Caco-2 (cell line): ENCODE measurements around the gene RELCH. TPM values are rescaled to one million over a fixed set of nuclear protein-coding genes. Genes with fewer than 3 reads are reported as not detected.

Experiments
- BruUV-seq: library from RNA; stranded (reverse); fragments of 400-500 nt; replicated peaks from 2 replicates; lab custom pipeline; 2021; lab: Mats Ljungman, UMichigan
- CTCF ChIA-PET: fragments of 300-600 bp; sonication (Branson Sonifier 250); formaldehyde crosslinking; loops from one replicate; lab custom pipeline; 2022; ENCODE audit warnings: antibody characterized with exemption; lab: Charles Lee
- POLR2A ChIA-PET: fragments of 300-600 bp; sonication (Branson Sonifier 250); formaldehyde crosslinking; loops from one replicate; lab custom pipeline; 2022; ENCODE audit warnings: antibody characterized with exemption; lab: Charles Lee
- DNase-seq, 2 experiments: peaks; one replicate each; pipeline versions ENCODE4 v3.0.0 to v3.0.0-alpha.2; 2020 to 2022
- H3K27me3 ChIP-seq: replicated peaks from 2 replicates; pipeline ENCODE4 v1.6.0; 2011; ENCODE audit warnings: low read length; ENCODE audit not compliant: control insufficient read depth, insufficient read depth
- H3K36me3 ChIP-seq: 2 replicates; pipeline ENCODE4 v1.5.1; 2011; ENCODE audit warnings: low read length; ENCODE audit not compliant: control insufficient read depth, insufficient read depth
- H3K4me1 ChIP-seq: fragments of 250-450 bp; sonication (Bioruptor Pico); 2 replicates; pipeline ENCODE4 v1.5.1; 2020; ENCODE audit warnings: mild to moderate bottlenecking
- H3K4me3 ChIP-seq: 2 replicates; pipeline ENCODE4 v1.5.1; 2011; ENCODE audit warnings: low read depth, mild to moderate bottlenecking, control low read depth, low read length
- H3K9me3 ChIP-seq: fragments of 250-450 bp; sonication (Bioruptor Pico); 2 replicates; pipeline ENCODE4 v1.5.1; 2020; ENCODE audit warnings: mild to moderate bottlenecking, moderate library complexity
- H3K27ac Mint-ChIP-seq: one replicate; pipeline ENCODE4 v1.8.0; 2022; ENCODE audit warnings: mixed read lengths; ENCODE audit not compliant: unreplicated experiment
- H3K27me3 Mint-ChIP-seq: one replicate; pipeline ENCODE4 v1.8.0; 2022; ENCODE audit warnings: mixed read lengths; ENCODE audit not compliant: insufficient read depth, unreplicated experiment
- H3K36me3 Mint-ChIP-seq: one replicate; pipeline ENCODE4 v1.8.0; 2022; ENCODE audit warnings: mild to moderate bottlenecking, mixed read lengths; ENCODE audit not compliant: insufficient read depth, unreplicated experiment
- H3K4me1 Mint-ChIP-seq: one replicate; pipeline ENCODE4 v1.8.0; 2022; ENCODE audit warnings: low read depth, mixed read lengths; ENCODE audit not compliant: unreplicated experiment
- H3K4me3 Mint-ChIP-seq: one replicate; pipeline ENCODE4 v1.8.0; 2022; ENCODE audit warnings: mild to moderate bottlenecking, moderate library complexity, mixed read lengths; ENCODE audit not compliant: unreplicated experiment
- H3K9me3 Mint-ChIP-seq: one replicate; pipeline ENCODE4 v1.8.0; 2022; ENCODE audit warnings: mixed read lengths; ENCODE audit not compliant: unreplicated experiment
- intact Hi-C: fragments of 100-400 bp; cut with micrococcal nuclease; formaldehyde crosslinking; loops from one replicate; pipeline ENCODE4 v1.10.0; 2022; ENCODE audit not compliant: unreplicated experiment
- total RNA-seq: library from RNA; stranded (reverse); gene quantifications from 2 replicates; pipeline ENCODE4 v1.2.3, GENCODE V29; 2022
- TF ChIP-seq, protein P1 (sequence below), 2 experiments: fragments of 200-600 bp in 1 of 2; IDR thresholded peaks; 1 replicate in 1 of 2; 2 replicates in 1 of 2; pipeline versions ENCODE4 v1.5.1 to v1.8.0; 2011 to 2022; ENCODE audit warnings: antibody characterized with exemption in 1 of 2, control low read depth in 1 of 2, inconsistent platforms in 1 of 2, low read depth in 1 of 2, low read length in 1 of 2, mild to moderate bottlenecking in 1 of 2, moderate library complexity in 1 of 2; ENCODE audit not compliant: insufficient read depth in 1 of 2, severe bottlenecking in 1 of 2, unreplicated experiment in 1 of 2

RELCH gene
- total RNA-seq, 1 experiment from 2014 or later: 16.8 TPM

DNA sequence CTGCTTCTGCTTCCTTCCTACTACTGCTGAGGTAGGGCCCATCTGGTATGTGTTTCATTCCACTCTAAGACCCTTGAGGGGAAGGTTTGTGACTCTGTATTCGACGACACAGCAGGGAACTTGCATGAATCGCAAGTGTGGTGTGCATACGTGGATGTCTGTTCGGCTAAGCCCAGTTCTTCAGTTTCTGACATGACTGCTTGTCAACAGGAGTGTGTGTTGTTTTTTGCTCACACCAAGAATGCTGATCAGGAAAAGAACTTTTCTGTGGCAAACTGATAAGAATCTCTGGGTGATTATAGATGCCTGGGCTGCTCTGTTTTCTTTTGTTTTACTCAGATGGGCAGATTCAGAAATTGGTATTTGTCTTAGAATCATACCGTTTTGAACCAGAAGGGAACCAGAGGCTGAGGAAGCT lies 160.0 kb downstream of the RELCH start:
- Histone ChIP-seq H3K4me1 (no peaks in the 10 kb centered on the region), H3K27me3 (no peaks in the 10 kb centered on the region), H3K36me3 (no peaks in the 10 kb centered on the region), H3K9me3 (no peaks in the 10 kb centered on the region), H3K4me3 (no peak overlapping the region)
- intact Hi-C loops: no loop called here
- H3K4me3 Mint-ChIP-seq: no peak overlapping the region
- ChIA-PET POLR2A (no interaction called here), CTCF (no interaction called here)
- BruUV-seq: no TSS peak
- H3K9me3 Mint-ChIP-seq: no peaks in the 10 kb centered on the region
- DNase-seq: no peak
- H3K27me3 Mint-ChIP-seq: no peaks in the 10 kb centered on the region
- H3K27ac Mint-ChIP-seq: no peak overlapping the region
- TF ChIP-seq, protein P1, sequence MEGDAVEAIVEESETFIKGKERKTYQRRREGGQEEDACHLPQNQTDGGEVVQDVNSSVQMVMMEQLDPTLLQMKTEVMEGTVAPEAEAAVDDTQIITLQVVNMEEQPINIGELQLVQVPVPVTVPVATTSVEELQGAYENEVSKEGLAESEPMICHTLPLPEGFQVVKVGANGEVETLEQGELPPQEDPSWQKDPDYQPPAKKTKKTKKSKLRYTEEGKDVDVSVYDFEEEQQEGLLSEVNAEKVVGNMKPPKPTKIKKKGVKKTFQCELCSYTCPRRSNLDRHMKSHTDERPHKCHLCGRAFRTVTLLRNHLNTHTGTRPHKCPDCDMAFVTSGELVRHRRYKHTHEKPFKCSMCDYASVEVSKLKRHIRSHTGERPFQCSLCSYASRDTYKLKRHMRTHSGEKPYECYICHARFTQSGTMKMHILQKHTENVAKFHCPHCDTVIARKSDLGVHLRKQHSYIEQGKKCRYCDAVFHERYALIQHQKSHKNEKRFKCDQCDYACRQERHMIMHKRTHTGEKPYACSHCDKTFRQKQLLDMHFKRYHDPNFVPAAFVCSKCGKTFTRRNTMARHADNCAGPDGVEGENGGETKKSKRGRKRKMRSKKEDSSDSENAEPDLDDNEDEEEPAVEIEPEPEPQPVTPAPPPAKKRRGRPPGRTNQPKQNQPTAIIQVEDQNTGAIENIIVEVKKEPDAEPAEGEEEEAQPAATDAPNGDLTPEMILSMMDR (IDR thresholded peaks at IDR 0.05; ENCODE audit: insufficient read depth in 1 of 2, low read depth in 1 of 2, low read length in 1 of 2, severe bottlenecking in 1 of 2, unreplicated experiment in 1 of 2): no peak
- no peaks in the 10 kb centered on the region for H3K4me1 Mint-ChIP-seq
- no peaks in the 10 kb centered on the region for H3K36me3 Mint-ChIP-seq

DNA sequence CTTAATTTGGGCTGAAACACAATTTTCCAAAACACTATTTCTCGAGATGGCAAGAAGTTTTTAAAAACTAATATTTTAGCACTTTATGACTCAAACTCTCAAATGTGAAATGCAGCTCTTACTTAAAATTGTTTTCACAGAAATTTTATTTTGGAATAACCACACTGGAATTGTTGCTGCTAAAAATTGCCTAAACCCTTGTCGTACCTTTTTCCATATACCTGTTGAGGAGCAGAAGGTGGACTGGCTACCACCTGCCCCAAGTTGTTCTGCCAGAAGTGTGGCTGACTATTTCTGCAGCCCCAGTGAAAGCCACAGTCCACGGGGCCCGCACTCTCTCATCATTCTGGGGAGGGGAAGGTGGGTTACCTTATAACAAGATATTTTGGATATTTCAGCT lies 161.4 kb downstream of the RELCH start:
- Histone ChIP-seq H3K9me3 (no peaks in the 10 kb centered on the region), H3K4me3 (no peak overlapping the region), H3K4me1 (no peaks in the 10 kb centered on the region), H3K27me3 (no peaks in the 10 kb centered on the region), H3K36me3 (no peaks in the 10 kb centered on the region)
- H3K27me3 Mint-ChIP-seq: no peaks in the 10 kb centered on the region
- CTCF ChIA-PET: no interaction called here
- BruUV-seq: no TSS peak
- intact Hi-C loops: no loop called here
- H3K27ac Mint-ChIP-seq: no peak overlapping the region
- no peak for DNase-seq
- TF ChIP-seq, protein P1 (IDR thresholded peaks at IDR 0.05; ENCODE audit: insufficient read depth in 1 of 2, low read depth in 1 of 2, low read length in 1 of 2, severe bottlenecking in 1 of 2, unreplicated experiment in 1 of 2): no peak
- H3K4me1 Mint-ChIP-seq: no peaks in the 10 kb centered on the region
- no peaks in the 10 kb centered on the region for H3K9me3 Mint-ChIP-seq
- POLR2A ChIA-PET: no interaction called here
- H3K4me3 Mint-ChIP-seq: no peak overlapping the region
- H3K36me3 Mint-ChIP-seq: no peaks in the 10 kb centered on the region

DNA sequence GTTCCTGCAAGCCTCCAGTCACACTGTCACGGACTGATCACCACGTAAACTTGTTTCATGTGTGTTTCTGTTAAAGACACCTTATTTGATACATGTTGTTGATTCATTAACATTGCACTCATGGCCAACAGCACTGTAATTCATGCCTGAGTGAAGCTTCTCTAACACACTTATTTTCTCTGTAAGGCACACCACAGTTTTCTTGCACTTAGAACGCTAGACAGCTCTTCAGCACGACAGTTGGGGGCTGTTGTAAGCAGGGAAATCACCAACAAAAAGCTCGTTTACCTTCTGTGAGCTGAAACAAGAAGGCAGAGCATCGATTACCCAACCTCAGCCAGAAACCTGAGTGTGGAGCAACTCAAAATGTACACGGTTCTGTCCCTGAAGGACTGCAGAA lies 166.1 kb downstream of the RELCH start:
- TF ChIP-seq, protein P1 (IDR thresholded peaks at IDR 0.05; ENCODE audit: insufficient read depth in 1 of 2, low read depth in 1 of 2, low read length in 1 of 2, severe bottlenecking in 1 of 2, unreplicated experiment in 1 of 2): no peak
- Histone ChIP-seq H3K27me3 (no peaks in the 10 kb centered on the region), H3K4me3 (no peak overlapping the region), H3K36me3 (no peaks in the 10 kb centered on the region), H3K4me1 (no peaks in the 10 kb centered on the region), H3K9me3 (no peaks in the 10 kb centered on the region)
- Mint-ChIP-seq H3K27ac (no peak overlapping the region), H3K4me1 (no peaks in the 10 kb centered on the region), H3K27me3 (no peaks in the 10 kb centered on the region), H3K9me3 (no peaks in the 10 kb centered on the region), H3K36me3 (no peaks in the 10 kb centered on the region), H3K4me3 (no peak overlapping the region)
- CTCF ChIA-PET: no interaction called here
- POLR2A ChIA-PET: no interaction called here
- DNase-seq: no peak
- BruUV-seq: no TSS peak
- intact Hi-C loops: no loop called here
